MM.1S (cell line): ENCODE measurements around the gene TEAD2.

Experiments used
- EZH2 ChIP-seq: fragments of 300-600 bp; sonication (generic); optimal IDR thresholded peaks from 2 replicates; pipeline ENCODE3; 2017; ENCODE audit warnings: low read depth, mild to moderate bottlenecking, antibody characterized with exemption, low read length, mixed read lengths
- EZH2phosphoT487 ChIP-seq: fragments of 300-600 bp; sonication (generic); IDR thresholded peaks from 2 replicates; pipeline ENCODE4 v1.6.1; 2018; ENCODE audit warnings: antibody characterized with exemption, low read length
- TF ChIP-seq, protein P1 (sequence below): fragments of 300-600 bp; sonication (generic); IDR thresholded peaks from 2 replicates; pipeline ENCODE4 v1.5.1; 2016; ENCODE audit warnings: antibody characterized with exemption, low read length, mixed read lengths

DNA sequence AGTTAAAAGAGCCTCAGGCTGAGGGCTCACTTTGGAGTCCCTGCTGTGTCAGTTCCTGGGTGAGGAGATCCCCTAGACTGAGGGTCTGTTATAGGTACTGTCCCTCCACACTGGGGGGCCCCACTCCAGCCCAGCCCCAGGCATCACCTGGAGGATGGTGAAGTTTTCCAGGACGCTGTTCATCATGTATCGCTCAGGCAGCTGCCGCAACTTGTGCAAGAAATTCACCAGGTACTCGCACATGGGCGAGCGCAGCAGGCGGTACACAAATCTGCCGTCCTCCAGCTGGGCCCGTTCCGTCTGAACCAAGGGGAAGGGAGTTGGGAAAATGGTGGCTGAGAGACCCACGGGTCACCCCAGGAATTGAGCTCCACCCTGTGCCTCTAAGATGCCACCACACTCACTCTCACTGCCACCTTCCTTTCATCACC is 19.9 kb downstream of the TEAD2 start:
- TF ChIP-seq, protein P1, sequence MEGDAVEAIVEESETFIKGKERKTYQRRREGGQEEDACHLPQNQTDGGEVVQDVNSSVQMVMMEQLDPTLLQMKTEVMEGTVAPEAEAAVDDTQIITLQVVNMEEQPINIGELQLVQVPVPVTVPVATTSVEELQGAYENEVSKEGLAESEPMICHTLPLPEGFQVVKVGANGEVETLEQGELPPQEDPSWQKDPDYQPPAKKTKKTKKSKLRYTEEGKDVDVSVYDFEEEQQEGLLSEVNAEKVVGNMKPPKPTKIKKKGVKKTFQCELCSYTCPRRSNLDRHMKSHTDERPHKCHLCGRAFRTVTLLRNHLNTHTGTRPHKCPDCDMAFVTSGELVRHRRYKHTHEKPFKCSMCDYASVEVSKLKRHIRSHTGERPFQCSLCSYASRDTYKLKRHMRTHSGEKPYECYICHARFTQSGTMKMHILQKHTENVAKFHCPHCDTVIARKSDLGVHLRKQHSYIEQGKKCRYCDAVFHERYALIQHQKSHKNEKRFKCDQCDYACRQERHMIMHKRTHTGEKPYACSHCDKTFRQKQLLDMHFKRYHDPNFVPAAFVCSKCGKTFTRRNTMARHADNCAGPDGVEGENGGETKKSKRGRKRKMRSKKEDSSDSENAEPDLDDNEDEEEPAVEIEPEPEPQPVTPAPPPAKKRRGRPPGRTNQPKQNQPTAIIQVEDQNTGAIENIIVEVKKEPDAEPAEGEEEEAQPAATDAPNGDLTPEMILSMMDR: no peak
- no peak for TF ChIP-seq EZH2
- TF ChIP-seq EZH2phosphoT487: no peak
